H9 (cell line): ENCODE measurements around the gene ARHGAP10. TPM values are rescaled to one million over a fixed set of nuclear protein-coding genes. Genes with fewer than 3 reads are reported as not detected.

Experiments used
- DNase-seq: peaks from one replicate; pipeline ENCODE4 v3.0.0-alpha.2; 2017
- H2AFZ ChIP-seq: one replicate; pipeline ENCODE4 v1.6.1; 2013; ENCODE audit warnings: mild to moderate bottlenecking, low read length, control low read depth, moderate library complexity
- H2AK5ac ChIP-seq: 2 replicates; pipeline ENCODE4 v1.6.1; 2013; ENCODE audit warnings: low read length, control low read depth, mixed read lengths; ENCODE audit not compliant: insufficient read length
- H2BK120ac ChIP-seq: one replicate; pipeline ENCODE4 v1.6.1; 2013; ENCODE audit warnings: low read depth, mild to moderate bottlenecking, low read length, control low read depth, inconsistent platforms; ENCODE audit not compliant: poor library complexity, severe bottlenecking
- H2BK12ac ChIP-seq: 2 replicates; pipeline ENCODE4 v1.6.1; 2013; ENCODE audit warnings: low read length, control low read depth, mixed read lengths, low read depth; ENCODE audit not compliant: insufficient read length
- H2BK15ac ChIP-seq: 2 replicates; pipeline ENCODE4 v1.6.1; 2013; ENCODE audit warnings: low read depth, low read length, control low read depth
- H2BK20ac ChIP-seq: one replicate; pipeline ENCODE4 v1.6.1; 2013; ENCODE audit warnings: low read depth, mild to moderate bottlenecking, low read length, control low read depth, inconsistent platforms; ENCODE audit not compliant: poor library complexity, severe bottlenecking
- H2BK5ac ChIP-seq: 2 replicates; pipeline ENCODE4 v1.6.1; 2013; ENCODE audit warnings: low read length, control low read depth, mixed read lengths; ENCODE audit not compliant: insufficient read length
- H3K14ac ChIP-seq: 2 replicates; pipeline ENCODE4 v1.6.1; 2013; ENCODE audit warnings: low read length, control low read depth; ENCODE audit not compliant: insufficient read depth
- H3K18ac ChIP-seq: 2 replicates; pipeline ENCODE4 v1.6.1; 2013; ENCODE audit warnings: low read depth, mild to moderate bottlenecking, mixed read lengths, low read length, control low read depth; ENCODE audit not compliant: insufficient read length
- H3K23ac ChIP-seq: 2 replicates; pipeline ENCODE4 v1.6.1; 2013; ENCODE audit warnings: low read length, control low read depth, mixed read lengths, low read depth; ENCODE audit not compliant: insufficient read length
- H3K23me2 ChIP-seq: 2 replicates; pipeline ENCODE4 v1.6.1; 2013; ENCODE audit warnings: low read depth, mild to moderate bottlenecking, mixed read lengths, low read length, control low read depth; ENCODE audit not compliant: insufficient read length, poor library complexity, severe bottlenecking
- H3K27ac ChIP-seq: 2 replicates; pipeline ENCODE4 v1.5.1; 2013; ENCODE audit warnings: low read length, control low read depth, mixed read lengths, low read depth; ENCODE audit not compliant: insufficient read length
- H3K27me3 ChIP-seq: 2 replicates; pipeline ENCODE4 v1.6.1; 2013; ENCODE audit warnings: low read length, control low read depth, inconsistent platforms; ENCODE audit not compliant: insufficient read depth
- H3K4ac ChIP-seq: 2 replicates; pipeline ENCODE4 v1.6.1; 2013; ENCODE audit warnings: low read depth, mild to moderate bottlenecking, control low read depth, inconsistent platforms, low read length, moderate library complexity
- H3K4me1 ChIP-seq: 2 replicates; pipeline ENCODE4 v1.6.1; 2013; ENCODE audit warnings: low read length, control low read depth, inconsistent platforms; ENCODE audit not compliant: insufficient read depth
- H3K4me2 ChIP-seq: 2 replicates; pipeline ENCODE4 v1.6.1; 2013; ENCODE audit warnings: low read length, control low read depth, mixed read lengths; ENCODE audit not compliant: insufficient read length, insufficient read depth
- H3K56ac ChIP-seq: 2 replicates; pipeline ENCODE4 v1.6.1; 2013; ENCODE audit warnings: low read depth, mild to moderate bottlenecking, mixed read lengths, low read length, control low read depth; ENCODE audit not compliant: insufficient read length
- H3K79me1 ChIP-seq: 2 replicates; pipeline ENCODE4 v1.6.1; 2013; ENCODE audit warnings: low read depth, mild to moderate bottlenecking, moderate library complexity, low read length, control low read depth, inconsistent platforms; ENCODE audit not compliant: insufficient read depth, poor library complexity, severe bottlenecking
- H3K79me2 ChIP-seq: 2 replicates; pipeline ENCODE4 v1.6.1; 2013; ENCODE audit warnings: low read length, control low read depth, inconsistent platforms; ENCODE audit not compliant: insufficient read depth
- H3K9ac ChIP-seq: 2 replicates; pipeline ENCODE4 v1.6.1; 2013; ENCODE audit warnings: low read length, control low read depth, mixed read lengths; ENCODE audit not compliant: insufficient read length; ENCODE audit errors: extremely low read depth
- H3K9me3 ChIP-seq: one replicate; pipeline ENCODE4 v1.6.1; 2013; ENCODE audit warnings: low read depth, low read length, inconsistent platforms; ENCODE audit not compliant: control insufficient read depth
- H3T11ph ChIP-seq: one replicate; pipeline ENCODE4 v1.6.1; 2013; ENCODE audit warnings: mild to moderate bottlenecking, low read length, control low read depth, inconsistent platforms
- H4K20me1 ChIP-seq: one replicate; pipeline ENCODE4 v1.6.1; 2013; ENCODE audit not compliant: control insufficient read depth, insufficient read length, insufficient read depth
- H4K5ac ChIP-seq: 2 replicates; pipeline ENCODE4 v1.6.1; 2013; ENCODE audit warnings: low read depth, mild to moderate bottlenecking, mixed read lengths, low read length, control low read depth; ENCODE audit not compliant: insufficient read length
- H4K8ac ChIP-seq: replicated peaks from 2 replicates; pipeline ENCODE4 v1.6.1; 2013; ENCODE audit warnings: low read length, control low read depth, mixed read lengths, low read depth; ENCODE audit not compliant: insufficient read length
- H4K91ac ChIP-seq: 2 replicates; pipeline ENCODE4 v1.6.1; 2013; ENCODE audit warnings: low read depth, mild to moderate bottlenecking, moderate library complexity, mixed read lengths, low read length, control low read depth; ENCODE audit not compliant: insufficient read length
- H3K27ac Mint-ChIP-seq, 3 experiments: 2 replicates in 2 of 3; 3 replicates in 1 of 3; pipeline ENCODE4 v1.8.0; 2020 to 2021; ENCODE audit warnings: mixed read lengths in 3 of 3, mild to moderate bottlenecking in 1 of 3, moderate library complexity in 1 of 3
- H3K27me3 Mint-ChIP-seq: 2 replicates; pipeline ENCODE4 v1.8.0; 2021; ENCODE audit warnings: low read depth, mild to moderate bottlenecking, moderate library complexity, mixed read lengths
- H3K36me3 Mint-ChIP-seq, 3 experiments: 2 replicates in 2 of 3; 3 replicates in 1 of 3; pipeline ENCODE4 v1.8.0; 2020 to 2021; ENCODE audit warnings: low read depth in 3 of 3, mixed read lengths in 3 of 3; ENCODE audit not compliant: insufficient read depth in 1 of 3
- H3K4me1 Mint-ChIP-seq, 2 experiments: 2 replicates each; pipeline ENCODE4 v1.8.0; 2020; ENCODE audit warnings: mixed read lengths in 2 of 2
- H3K4me3 Mint-ChIP-seq, 2 experiments: 2 replicates in 1 of 2; 3 replicates in 1 of 2; pipeline ENCODE4 v1.8.0; 2020 to 2021; ENCODE audit warnings: mild to moderate bottlenecking in 2 of 2, mixed read lengths in 2 of 2, moderate library complexity in 1 of 2
- H3K9me3 Mint-ChIP-seq, 2 experiments: 2 replicates in 1 of 2; 3 replicates in 1 of 2; pipeline ENCODE4 v1.8.0; 2020; ENCODE audit warnings: mild to moderate bottlenecking in 2 of 2, mixed read lengths in 2 of 2, moderate library complexity in 1 of 2
- CTCF ChIP-seq: fragments of 200-600 bp; sonication (generic); conservative IDR thresholded peaks from 3 replicates; pipeline ENCODE4 v1.8.0; 2021; ENCODE audit warnings: antibody characterized with exemption, mild to moderate bottlenecking
- WGBS: extraction: QIAGEN DNeasy Blood & Tissue Kit; methylation state at CpG from one replicate; pipeline ENCODE4 v1.1.7; 2013; ENCODE audit warnings: missing lambda C conversion rate, low lambda C conversion rate, mixed read lengths; ENCODE audit not compliant: insufficient read length; ENCODE audit errors: extremely low coverage; 5-methylcytosine and 5-hydroxymethylcytosine counted together
- total RNA-seq: library from RNA; stranded (reverse); gene quantifications from 2 replicates; pipeline ENCODE4 v1.2.1, GENCODE V29; 2021

The ARHGAP10 gene
- total RNA-seq, 1 experiment from 2014 or later: 7.8 TPM

DNA sequence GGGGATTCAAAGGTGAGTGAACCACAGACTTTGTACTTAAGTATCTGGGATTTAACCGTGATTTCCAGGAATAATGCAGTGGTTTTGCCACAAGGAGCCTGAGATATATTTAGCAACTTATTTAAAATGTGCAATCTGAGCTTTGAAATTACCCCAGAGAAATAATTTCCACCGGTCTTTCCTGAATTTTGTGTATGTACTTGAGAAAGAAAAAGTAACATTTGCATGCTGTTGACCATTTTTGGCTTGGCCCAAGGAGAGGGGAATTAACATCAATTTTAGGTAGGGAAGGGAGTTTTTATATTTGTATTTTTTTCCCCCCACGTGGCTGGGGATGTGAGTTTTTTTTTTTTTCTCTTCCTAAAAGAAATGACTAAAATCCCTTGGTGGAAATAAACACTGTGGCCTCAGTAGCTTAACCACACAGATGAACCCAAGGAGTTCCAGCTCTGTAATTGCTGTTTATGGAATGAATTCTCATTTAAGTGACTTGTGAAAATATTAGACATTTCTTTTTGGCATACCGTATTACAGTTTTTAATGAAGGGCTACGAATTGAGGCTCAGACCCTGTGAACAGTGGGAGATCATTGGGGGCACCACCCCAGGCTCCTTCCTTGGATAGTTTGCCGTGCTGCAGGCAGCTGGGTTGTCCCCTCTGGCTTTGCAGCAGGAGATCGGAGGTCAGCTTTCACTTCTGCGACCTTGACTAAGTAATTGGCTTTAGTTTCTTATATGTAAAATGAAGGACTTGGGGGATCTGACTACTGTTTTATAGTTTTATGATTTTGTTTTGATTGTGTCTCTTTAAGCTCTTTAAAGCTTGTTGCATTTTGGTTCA is 116.1 kb downstream of the ARHGAP10 start:
- no peak overlapping the region for H3K27ac Mint-ChIP-seq
- Histone ChIP-seq H3K9me3 (no peaks in the 10 kb centered on the region), H3K18ac (no peak overlapping the region), H3K14ac (no peak overlapping the region), H4K5ac (no peak overlapping the region), H3K23me2 (no peaks in the 10 kb centered on the region), H3K23ac (no peak overlapping the region), H3K79me1 (no peaks in the 10 kb centered on the region), H2AK5ac (no peak overlapping the region), H3K4me2 (no peak overlapping the region), H2BK20ac (no peak overlapping the region), H2BK15ac (no peak overlapping the region), H2BK5ac (no peak overlapping the region), H3K9ac (no peak overlapping the region), H3K4me1 (no peaks in the 10 kb centered on the region; the same call in 1 of the 2 replicates), H4K20me1 (no peaks in the 10 kb centered on the region), H3T11ph (no peak overlapping the region), H2AFZ (no peak overlapping the region), H2BK120ac (no peak overlapping the region), H3K27me3 (no peaks in the 10 kb centered on the region), H4K91ac (no peak overlapping the region), H3K79me2 (no peaks in the 10 kb centered on the region), H4K8ac (no peak overlapping the region), H2BK12ac (no peak overlapping the region), H3K27ac (no peak overlapping the region), H3K4ac (no peak overlapping the region), H3K56ac (no peak overlapping the region)
- no CpG with 5 or more reads among the region's 8 CpGs for WGBS
- no peaks in the 10 kb centered on the region for H3K27me3 Mint-ChIP-seq
- no peak for DNase-seq
- H3K4me3 Mint-ChIP-seq: no peak overlapping the region
- H3K36me3 Mint-ChIP-seq: peaks cover 0 to 8% (median 8%) of the 10 kb centered on the region in 3 experiments; a peak in 3 of 7 replicates
- H3K9me3 Mint-ChIP-seq: peaks cover 0 to 5% of the 10 kb centered on the region in 2 experiments; a peak in 1 of 5 replicates
- peaks cover 6 to 14% of the 10 kb centered on the region in 2 experiments; a peak in 3 of 4 replicates for H3K4me1 Mint-ChIP-seq
- TF ChIP-seq CTCF: no peak
